GM13977 (cell line): ENCODE measurements around the gene AVPI1.

Experiments used
- DNase-seq: peaks from one replicate; pipeline ENCODE4 v3.0.0; 2012; ENCODE audit warnings: low spot score
- CTCF ChIP-seq: IDR thresholded peaks from 2 replicates; pipeline ENCODE4 v1.5.1; 2012; ENCODE audit warnings: mild to moderate bottlenecking, control low read depth; ENCODE audit not compliant: insufficient read depth; ENCODE audit errors: extremely low read depth, missing control alignments
- in situ Hi-C: fragments of 300-500 bp; cut with MboI; formaldehyde crosslinking; loops from one replicate; pipeline ENCODE4 v1.12.0; 2022; ENCODE audit warnings: low sequenced_read_pairs, low pct_unique_long_range_greater_than_20kb, mixed read lengths, inconsistent platforms; ENCODE audit not compliant: unreplicated experiment

The AVPI1 gene

GRCh38 chr10:97713339-97713825, 26.3 kb upstream of the AVPI1 start, which contains the start of gene MARVELD1:
Gene MARVELD1 (plus strand): TSS chr10:97713730. CDS start chr10:97713877, 147 bp downstream.
- no peak for DNase-seq
- no peak for TF ChIP-seq CTCF
- in situ Hi-C loops, result no loop called here

- no peak for DNase-seq
- in situ Hi-C loops, result no loop called here
Observed at GRCh38 chr10:97711640-97712572, 24.9 kb upstream of the AVPI1 start.

GRCh38 chr10:97708976-97709946, 22.2 kb upstream of the AVPI1 start:
- in situ Hi-C loops, result no loop called here
- peak; percentile 62 for TF ChIP-seq CTCF
- DNase-seq, result no peak

More at GRCh38 chr10:97711640-97712572, 24.9 kb upstream of the AVPI1 start:
- TF ChIP-seq CTCF, result no peak

- no peak for DNase-seq
- no peak for TF ChIP-seq CTCF
- in situ Hi-C loops, result no loop called here
Observed at GRCh38 chr10:97708167-97708566, 21.1 kb upstream of the AVPI1 start.

GRCh38 chr10:97707134-97707861, 20.3 kb upstream of the AVPI1 start:
- no peak for TF ChIP-seq CTCF
- no peak for DNase-seq
- in situ Hi-C loops, result no loop called here
